NOMO-1 (cell line): Measurements from ENCODE around the gene NTM.
"Not testable (repeated sequence)": the region's sequence is repeated elsewhere in the genome, so short reads cannot be mapped to it uniquely, and the experiment has no call there.

Experiments
- DNase-seq, 2 experiments: peaks; one replicate each; lab custom pipeline; 2025; ENCODE audit not compliant: unreplicated experiment in 2 of 2; lab: John Stamatoyannopoulos, UW

The NTM gene

DNA sequence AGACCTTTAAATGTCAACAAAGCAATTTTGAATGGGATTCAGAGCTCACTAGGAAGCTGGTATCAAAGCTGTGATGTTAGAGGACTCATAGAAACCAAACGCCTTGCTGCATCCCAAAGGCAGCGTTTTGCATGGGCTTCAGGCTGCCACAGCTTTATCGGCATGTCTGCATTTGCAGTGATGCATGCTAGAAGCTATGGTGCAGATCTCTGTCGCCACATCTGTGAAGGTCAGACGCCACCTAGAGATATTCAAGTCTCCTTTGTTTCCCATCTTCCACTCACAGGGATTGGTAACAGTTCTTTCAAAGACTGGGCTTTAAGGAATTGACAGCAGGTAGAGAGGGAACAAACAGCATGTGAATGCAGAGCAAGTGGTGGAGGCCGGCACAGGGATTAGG lies 47.8 kb downstream of the NTM start:
- DNase-seq, result no peak

DNA sequence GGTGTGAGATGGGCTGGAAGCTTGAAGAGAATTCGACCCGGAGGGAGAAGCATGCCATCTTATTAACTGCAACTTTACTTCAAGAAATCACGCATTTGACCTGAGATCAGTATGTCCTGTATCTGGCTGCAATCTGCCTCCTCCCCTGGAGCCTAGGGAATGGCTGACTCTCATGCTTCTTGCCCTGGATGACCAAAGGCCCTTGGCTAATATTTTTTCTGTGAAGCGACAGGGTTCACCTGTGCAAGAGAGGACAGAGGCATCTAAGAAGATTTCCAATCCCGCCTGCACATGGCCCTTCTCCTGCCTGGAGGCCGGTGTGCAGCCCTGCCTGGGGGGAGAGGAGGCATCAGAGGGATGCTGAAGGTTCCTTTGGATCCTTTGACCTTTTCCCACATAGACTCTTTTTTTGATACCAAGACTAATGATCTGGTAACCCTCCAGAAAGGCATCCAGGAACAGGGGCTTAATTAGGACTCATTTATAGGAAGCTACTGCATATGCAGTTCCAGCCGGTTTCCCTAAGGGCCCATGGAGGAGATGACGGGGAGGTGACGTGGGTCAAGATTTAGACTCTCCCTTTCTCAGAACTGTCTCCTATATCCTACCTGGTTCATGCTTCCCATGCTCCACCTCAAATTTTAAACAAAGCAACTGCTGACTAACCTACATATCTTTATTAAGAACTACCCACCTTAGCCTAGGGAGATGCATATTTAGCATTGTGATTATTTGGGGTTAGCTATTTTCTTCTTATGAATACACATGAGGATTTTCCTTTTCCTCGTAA lies 50.8 kb downstream of the NTM start:
- no peak for DNase-seq

DNA sequence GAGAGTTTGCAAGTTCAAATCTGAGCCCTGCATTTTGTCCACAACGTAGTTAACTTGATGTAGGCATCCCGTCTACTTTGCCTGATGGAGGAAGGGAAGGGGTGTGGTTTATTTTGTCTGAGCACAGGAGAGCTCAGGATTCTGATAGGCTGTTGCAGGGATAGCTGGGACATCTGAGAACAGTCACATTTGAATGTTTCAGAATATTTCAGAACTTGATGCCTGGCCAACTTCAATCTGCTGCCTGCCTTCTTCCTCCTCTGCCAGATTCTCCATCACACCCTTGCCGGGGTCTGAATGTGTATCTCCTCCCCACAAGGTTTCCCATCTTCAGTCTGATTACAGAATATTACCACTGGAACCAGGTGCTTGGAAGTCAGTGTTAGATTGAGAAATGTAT lies 51.6 kb downstream of the NTM start:
- DNase-seq, result no peak

DNA sequence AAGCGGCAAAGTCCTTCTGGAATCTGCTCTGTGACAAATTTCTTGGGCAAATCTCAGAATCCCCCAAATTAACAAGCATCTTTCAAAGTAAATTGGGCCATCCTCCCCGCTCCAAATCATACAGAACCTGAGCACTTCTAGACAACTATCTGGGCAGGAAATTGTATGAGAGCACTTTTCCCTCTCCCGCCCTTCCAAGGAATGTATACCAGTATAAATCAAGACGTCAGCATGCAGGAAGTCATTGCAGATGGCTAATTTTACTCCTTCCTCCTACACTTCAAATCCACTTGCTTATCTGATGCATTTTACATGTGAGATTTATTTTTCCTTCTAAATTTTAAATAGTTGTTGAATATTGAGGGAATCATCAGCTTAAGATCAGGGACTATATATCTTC lies 52.1 kb downstream of the NTM start:
- DNase-seq, result no peak

DNA sequence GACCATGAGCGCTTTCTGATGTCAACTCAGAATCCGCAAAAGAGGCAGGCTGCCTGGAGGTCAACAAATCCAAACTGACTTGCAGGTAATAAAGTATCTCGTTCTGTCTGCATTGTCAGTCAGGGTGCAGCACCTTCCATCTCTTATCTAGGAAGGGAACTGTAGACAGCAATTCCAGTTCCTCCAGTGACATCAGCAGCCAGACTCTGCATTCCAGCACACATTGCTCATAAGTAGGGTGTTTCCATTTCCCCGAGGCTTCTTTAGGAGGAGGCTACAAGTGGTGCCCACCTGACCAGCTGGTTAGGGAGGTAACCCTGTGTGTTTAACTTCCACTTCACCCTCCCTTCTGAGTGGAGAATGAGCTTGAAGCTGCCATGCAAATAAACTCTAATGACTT lies 53.3 kb downstream of the NTM start:
- DNase-seq, result no peak

DNA sequence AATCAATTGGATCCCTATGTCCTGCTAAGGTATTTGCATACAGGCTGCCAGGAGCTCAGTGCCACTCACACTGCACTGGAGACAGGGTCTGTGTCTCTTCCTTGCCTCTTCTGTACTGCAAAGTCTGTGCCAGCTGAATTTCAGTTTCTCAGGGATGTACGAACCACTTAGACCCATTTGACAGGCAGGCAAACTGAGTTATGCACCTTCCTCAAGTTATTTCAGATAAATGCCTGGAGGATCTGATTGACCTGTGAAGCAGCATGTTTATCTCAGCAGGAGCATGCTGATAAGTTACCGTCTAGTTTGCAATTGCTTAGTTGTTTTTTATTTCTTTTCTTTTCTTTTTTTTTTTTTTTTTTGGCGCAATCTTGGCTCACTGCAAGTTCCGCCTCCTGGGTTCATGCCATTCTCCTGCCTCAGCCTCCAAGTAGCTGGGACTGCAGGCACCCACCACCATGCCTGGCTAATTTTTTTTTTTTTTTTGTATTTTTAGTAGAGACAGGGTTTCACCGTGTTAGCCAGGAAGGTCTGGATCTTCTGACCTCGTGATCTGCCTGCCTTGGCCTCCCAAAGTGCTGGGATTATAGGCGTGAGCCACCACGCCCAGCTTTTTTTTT lies 54.0 kb downstream of the NTM start:
- DNase-seq, result not testable (repeated sequence)

DNA sequence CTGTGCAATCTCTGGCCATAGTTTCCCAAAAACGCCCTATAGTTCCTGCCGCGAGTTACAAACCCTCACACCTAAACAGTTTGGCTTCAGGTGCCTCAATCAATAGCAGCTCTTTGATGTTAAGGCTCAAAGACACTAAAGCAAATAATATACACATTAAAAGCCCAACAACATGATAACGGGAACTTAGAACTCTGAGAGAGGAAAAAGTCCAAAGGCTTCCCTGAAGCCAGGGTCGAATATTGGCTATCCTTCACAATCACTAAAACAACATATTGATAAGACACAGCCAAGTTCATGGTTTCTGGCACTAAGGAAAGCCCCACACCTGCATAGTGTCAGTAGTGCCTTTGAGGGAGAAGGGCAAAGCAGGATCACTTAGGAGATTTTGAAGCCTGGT lies 54.9 kb downstream of the NTM start:
- no peak for DNase-seq

DNA sequence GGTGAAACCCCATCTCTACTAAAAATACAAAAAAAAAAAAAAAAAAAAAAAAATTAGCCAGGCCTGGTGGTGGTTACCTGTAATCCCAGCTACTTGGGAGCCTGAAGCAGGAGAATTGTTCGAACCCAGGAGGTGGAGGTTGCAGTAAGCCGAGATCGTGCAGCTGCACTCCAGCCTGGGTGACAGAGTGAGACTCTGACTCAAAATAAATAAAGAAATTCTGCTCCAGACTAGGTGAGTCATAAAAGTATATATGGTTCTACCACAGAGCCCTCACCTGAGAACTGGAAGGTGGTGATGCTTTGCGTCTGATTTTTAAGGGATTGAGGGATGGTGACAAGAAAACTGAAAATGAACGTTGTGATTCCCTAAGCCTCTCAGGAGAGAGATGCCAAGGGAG lies 58.4 kb downstream of the NTM start:
- DNase-seq, result no peak

DNA sequence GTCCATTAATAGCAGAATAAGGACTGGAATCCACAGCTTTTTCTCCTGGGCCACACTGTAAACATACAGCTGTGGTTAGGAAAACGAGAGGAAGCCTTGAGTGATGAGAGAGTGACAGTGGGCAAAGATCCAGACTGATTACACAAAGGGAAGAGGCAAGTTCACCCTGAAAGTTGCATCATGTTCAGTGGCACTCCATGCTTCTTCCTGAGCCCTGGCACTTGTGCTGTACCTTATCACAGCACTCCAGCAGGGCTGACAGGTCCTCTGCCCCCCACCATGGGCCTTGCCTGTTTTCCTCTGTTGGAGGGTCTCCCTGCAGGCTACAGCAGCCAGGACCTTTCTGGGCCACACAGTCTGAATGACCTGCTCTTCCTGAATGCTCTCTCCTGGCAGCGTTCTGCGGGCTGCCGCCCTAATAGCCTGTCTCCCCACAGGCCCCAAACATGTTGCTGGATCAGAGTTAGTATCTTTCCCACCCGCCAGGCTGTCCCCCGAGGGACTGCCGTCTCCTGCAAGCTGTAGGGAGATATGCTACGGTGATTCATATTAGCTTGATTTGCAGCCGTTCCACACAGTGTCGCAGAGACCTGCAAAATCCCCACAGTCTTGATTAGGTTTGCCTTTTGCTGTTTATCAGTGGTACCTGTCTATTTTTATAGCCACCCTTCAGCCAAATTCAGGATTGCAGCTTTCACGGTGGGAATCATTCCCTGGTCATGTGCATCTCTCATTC lies 60.2 kb downstream of the NTM start:
- no peak for DNase-seq

DNA sequence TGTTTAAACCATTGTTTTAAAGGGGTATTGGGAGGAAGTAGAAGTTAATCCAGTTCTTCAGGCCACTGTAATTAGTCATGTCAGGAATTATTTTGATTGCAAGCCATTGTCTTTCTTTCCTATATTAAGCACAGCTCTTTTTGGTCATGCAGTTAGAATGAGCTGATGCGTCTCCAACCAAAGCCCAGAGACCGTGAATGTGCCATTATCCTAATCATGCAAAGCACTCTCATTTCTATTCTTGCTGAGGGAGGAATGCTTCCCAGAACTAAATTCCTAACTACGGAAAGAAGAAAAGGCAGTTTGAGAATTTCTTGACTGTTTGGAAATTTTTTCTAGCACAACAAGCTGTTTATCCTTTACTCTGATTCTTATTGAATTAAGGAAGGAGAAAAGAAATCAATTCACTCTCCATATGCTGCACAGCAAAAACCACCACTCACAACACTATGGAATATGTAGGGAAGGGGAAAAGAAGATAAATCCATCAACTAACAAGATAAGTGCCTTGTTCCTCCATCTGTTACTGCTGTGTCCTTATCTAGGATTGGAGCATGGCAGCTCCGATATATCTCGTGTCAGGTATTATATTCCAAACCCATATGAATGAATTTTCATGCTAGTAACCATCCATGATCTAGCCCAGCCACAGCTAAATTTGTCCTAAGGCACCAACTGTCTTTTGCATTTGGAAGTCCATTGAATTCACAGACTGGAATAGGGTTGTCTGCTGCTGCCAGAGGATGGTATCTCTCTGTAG lies 70.8 kb downstream of the NTM start:
- DNase-seq, result no peak

DNA sequence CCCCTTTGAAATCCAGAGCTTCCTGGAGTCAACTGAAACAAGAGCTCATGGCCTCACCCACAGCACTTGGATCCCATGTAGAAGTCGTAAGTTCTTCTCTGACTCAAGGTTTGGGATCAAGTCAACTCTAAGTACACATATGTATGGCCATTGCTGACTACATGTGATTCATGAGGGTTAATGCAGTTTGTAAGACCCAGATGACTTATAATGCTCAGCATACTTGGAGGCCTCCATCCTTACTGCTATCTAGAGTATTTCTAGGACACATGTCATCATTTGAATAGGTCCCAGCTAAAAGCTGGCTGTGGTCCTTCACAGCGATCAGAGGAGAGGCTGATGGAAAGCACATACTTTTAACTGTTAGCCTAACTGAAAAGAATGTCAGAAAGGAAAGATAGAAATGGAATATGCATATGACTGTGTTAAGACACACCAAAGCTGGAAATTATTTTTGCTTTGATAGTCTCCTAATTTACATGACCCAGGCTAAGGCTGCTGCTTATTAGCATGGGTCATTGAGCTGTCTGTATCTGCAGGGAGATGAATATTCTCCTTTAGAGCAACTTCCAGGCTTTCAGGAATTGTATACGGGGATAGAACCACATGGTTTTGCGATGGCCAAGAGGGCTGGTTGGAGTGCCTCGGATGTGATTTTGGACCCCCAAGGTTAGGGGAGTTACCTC lies 76.3 kb downstream of the NTM start:
- no peak for DNase-seq

DNA sequence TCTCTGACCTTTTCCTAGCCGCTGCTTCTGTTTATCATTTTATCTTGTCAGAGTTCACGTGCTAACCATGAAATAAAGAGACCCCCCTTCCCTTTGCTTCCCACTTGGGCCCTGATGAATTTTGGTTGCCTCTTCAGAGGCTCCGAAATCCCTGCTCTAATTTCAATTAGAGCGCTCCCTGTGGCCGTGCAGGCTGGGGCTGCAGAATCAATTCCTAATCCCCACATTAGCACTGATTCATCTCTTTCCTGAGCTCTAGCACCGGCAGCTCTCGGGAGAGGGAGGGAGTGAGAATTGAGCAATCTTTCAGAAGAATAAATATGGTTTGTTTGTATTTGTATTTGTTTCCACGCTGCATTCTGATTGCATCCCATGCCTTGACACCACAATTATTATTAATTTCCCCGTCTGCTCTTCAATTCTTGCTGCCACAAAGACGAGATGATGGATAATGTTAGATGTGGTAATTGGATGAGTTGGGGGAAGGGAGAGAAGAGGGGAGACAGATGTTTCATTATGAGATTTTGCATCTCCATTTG lies 76.9 kb downstream of the NTM start:
- DNase-seq, result no peak

DNA sequence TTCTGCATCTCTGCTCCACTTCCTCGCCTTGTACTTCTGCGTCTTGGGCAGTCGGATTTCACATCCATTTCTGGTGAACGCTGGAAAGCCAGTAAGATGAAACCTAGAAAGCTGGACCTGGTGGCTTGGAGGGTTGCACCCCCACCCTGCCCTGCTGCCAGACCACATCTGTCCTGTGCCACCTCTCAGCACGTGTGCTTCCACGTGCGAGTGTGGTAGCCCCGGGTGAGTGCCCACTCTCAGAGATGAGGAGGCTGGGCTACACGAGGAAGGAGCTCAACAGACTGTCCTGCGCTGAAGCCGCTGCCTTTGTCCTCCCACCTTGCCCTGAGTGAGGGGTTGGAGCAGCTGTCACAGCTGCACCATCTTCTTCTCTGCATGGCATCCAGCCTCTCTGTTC lies 77.5 kb downstream of the NTM start:
- DNase-seq, result no peak

DNA sequence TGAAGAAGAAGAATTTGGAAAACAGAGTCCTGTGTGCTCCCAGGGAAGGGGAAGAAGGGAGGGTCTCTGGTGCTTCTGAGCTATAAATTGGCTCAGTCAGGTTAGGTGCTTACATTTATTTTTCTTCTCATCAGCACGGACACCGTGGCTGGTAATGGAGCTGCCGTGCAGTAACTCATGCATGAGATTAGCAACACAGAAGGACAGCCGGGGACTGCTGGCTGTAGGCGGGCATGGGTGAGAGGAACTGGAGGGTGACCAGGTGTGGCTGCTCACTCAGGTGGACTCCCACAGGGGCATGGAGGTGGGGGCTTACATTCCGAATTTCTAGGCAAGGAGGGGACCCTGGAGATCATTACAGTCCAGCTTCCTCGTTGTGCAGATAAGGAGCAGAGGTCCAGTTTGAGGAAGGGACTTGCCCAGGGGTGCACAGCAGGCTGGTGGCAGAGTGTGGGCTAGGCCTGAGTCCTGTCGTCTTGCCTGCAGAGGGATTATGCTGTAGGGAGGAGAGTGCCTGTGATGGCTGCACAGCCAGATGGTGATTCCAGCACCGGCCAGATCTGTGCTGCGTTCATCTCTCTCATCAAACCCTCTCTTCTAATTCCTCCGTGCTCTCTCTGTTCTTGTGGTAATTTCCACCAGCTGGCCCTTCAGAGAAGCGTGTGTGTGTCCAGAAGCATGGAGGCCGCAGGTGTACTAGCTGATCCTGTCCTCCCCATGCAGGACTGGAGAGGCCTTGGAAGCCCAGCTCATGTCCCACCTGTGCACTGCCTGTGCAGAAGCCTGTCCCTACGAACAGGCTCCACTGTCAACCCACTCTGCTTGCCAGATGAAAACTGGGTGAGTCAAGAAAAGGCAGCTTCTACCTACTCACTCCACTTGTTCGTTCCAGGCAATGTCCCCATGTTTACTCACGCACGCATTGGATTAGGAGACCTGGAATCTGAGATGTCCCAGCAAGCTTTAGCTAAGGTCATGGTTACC lies 78.9 kb downstream of the NTM start:
- DNase-seq, result no peak

DNA sequence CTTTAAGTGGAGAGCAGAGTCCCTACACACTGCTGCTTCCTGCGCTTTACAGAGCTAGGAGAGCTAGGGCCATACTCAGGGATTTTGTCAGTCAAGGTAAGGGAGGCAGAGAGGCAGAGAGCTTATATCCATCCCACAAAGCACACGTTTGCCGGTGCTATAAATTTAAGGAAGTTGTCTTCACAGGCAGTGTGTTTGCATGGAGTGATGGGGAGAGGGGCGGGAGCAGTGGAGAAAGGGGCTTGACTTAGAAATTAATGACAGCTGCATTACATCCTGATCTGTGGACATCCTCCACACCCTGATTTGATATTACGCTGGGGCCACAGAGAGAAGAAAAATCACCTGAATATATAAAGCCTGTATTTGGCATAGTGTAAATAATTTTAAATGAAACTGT lies 84.1 kb downstream of the NTM start:
- no peak for DNase-seq

DNA sequence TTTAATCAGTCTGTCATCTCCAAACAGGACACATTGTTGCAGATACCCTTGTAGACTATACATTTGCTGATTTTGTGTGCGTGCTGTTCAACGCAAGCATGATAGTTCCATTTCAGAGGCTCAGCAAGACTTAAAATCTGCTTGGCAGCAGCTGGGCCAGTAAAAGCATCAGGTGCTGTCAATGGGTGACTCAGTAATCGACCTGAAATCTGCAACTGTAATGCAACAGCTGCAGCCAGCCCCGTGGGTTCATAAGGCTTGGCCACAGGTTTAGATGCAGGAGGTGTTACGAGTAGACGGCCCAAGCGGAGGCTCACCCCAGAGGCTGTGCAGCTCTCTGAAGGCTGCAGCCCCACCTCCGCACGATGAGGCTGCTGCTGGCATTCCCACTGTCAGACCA lies 84.6 kb downstream of the NTM start:
- no peak for DNase-seq

DNA sequence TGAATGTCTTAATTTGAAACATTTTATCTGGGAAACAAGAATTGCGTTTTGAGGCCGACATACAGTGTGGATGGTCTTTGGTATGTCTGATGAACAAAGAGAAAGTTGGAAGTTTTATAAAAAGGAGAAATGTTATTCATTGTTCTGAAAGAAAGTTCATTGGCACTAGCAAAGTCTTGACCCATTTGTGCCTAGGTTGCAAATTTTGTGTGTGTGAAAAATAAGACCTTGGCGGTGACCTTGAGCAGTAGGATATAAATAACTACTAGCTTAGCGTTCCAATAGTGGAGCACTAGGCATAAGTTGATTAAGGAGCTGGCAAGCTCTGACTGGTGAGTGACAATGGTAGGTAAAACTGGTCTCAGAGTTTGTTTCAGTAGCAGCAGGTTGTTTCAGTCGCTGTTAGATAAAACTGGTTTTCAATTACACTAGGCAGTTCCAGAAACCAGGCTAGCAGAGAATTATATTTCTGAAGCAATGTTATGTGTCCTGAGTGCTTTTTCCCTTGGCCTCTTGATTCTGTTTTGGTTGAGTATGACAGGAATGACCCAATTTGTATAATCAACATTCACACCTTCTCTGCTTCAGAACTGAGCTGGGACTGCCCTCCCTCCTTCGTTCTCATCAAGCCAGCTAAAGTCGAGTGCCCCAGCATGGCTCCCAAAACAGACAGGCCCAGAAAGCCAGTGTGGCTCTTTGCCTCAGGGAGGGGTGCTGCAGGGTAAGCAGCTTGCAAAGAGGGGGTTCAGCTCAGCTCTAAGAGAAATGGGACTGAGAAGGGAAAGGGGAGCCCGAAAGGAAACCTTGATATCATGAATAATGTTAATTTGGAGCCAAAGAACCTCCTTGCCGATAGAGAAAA lies 85.7 kb downstream of the NTM start:
- DNase-seq, result no peak

DNA sequence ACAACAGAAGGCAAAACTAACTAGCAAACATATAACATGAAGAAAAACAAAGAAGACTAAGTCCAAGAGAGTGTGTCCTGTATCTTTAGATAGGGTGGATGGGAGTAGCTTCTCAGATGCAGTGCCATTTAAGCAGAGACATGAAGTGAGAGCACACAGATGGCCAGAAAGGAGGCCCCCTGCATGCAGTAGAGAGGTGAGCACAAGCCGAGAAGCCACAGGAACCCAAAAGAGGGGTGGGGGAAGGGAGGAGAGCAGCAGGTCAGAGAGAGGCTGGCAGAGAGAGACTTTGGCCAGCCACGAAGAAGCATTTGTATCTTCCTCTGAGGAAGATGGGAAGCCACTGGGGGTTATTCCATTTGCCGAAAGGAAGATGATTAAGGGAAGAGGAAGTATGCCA lies 86.7 kb downstream of the NTM start:
- no peak for DNase-seq
